Stimulated activated CD4-positive, alpha-beta T cell treated with anti-CD3 and anti-CD28 coated beads, Interleukin-15, amount 100 ng/mL, for 48 hours (primary cell): ENCODE measurements around the gene DMRT2.

Experiments
- DNase-seq, 2 donors: peaks; one replicate each; pipeline ENCODE4 v3.0.0-alpha.2; 2020; ENCODE audit warnings: low read depth in 2 of 2

DMRT2 gene

DNA sequence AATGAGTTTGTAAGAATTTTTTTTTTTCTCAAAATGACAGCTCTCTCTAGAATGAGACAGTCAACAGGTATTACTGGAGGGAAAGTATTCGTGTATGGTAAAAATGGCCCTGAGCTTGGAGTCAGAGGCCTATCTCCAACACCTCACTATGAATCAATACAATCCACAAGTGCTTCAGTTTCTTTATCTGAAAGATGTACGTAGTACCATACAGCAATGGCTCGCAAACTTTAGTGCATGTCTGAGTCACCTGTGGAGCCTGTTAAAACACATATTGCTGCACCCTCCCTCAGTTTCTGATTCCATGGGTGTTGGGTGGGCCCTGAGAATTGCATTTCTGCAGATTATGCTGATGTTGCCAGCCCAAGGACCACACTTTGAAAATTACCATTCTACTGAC is 44.6 kb downstream of the DMRT2 start:
- DNase-seq: no peak

DNA sequence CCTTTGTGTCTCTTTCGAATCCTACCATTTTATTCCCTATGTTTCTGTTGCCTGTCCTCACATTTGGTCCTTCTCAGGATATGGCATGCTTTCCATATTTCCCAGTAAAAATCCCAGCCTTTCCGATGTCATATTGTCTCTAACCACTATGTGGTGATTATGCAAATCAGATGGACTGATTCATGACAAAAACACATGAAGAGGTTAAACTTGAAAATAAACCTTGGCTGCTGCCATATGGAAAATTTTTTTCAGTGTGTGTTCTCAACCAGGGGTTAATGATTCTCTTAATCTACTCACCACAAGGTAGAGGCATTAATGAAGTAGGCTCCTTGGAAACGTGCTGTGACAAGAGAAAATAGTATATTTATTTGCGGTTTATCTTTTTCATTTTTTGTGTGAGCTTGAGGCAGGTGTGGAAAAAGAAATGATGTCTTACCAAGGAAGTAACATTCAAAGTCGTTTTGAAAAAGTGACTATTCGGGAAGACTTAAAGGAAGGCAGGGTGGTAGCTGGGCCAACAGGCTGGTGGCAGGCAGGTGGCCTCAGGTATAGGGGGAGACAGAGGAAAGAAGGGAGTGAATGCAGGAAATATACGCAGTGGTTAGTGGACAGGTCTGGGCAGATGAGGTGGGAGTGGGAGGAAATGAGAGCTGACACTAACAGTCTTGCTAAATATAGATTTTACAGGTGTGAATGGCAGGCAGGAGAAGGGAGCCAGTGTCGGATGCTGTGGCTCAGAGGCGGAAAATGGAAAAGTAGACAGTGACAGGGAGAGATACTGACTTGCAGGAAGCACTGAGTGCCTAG is 46.2 kb downstream of the DMRT2 start:
- DNase-seq: no peak

DNA sequence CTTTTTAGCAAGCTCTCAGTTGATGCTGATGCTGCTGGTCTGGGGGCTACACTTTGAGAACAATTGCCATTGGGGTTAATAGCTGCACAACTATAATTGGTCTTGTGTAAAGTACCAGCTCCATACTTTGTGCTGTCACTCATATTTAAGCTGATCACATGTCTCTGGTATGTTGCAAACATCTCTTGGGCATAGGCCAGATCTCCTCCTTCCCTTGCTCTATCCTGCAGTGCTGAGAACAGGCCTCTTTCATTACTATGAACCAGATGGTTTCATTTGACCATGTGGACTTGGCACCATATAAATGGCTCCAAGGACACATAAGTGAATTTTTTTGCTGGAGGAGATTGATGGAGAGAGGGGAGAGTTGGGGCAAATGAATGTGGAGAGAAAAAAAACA is 48.4 kb downstream of the DMRT2 start:
- DNase-seq: no peak

DNA sequence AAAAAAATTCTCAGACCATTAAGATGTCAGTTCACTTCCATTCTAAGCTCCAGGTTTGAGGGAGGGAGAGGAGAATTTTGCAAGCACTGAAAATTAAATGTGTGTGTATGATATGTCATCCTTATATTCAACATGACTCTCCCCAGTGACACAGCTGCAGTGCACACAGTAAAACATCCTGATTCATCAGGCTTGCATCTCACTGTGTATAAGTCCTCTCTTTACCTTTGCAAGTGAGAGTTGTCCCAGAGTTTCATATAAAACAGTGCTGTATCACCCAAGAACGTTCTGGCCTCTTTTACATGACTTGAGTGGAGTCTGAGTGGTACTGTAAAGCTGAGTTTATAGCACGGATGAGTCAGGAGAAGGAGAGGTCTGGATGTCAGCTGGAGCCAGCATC is 50.0 kb downstream of the DMRT2 start:
- DNase-seq: no peak

DNA sequence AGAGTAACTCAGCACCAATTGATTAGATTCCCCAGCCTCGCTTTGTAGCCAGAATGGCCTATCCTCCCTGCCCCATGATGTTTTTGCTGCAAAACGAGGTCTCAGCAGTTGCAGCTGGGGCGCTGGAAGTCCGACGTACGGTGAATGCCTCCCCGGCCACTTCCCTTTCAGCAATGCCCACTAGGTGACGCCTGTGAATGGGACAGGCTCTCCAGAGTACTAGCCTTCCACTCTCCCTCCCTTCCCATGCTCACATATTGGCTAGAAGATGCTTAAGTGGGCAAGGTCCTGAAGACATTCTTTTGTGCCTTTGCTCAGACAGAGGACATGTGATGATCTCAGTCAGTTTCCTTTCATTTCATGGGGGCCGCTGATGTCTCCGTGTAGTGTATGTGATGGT is 50.8 kb downstream of the DMRT2 start:
- DNase-seq: no peak

DNA sequence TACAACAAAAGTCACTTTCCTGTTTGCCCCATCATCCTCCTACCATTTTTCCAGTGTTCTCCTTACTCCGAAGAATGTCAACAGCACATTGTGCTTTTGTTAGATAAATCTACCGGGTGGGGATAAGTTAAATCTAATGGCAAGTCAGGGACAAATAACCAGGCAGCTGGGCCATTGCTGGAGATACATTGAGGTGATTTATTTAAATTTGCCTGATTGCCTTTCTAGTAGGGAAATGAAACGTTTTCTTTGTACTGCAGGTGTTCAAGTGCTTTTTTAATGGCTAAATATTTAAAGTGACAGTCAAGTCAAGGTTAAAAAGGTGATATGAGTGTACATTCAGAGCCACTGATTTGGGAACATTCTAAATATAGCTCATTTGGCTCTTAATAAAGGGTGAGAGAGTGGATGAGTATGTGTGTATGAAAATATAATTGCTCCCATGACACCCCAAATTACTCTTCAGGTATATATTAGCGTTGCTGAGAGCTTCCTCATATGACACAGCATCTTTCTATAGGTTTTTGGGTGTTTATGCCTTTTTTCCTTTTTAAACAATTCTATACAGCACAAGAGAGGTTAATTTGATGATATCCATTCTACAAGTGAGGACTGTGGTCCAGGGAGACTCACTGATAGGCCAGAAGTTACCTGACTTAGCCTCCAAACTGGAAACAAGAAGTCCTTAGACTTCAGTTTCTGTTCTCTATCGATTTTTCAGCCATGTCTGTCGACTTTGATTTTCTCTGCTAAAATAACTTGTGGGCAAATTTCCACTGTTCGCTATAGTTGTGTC is 51.9 kb downstream of the DMRT2 start:
- DNase-seq: no peak

DNA sequence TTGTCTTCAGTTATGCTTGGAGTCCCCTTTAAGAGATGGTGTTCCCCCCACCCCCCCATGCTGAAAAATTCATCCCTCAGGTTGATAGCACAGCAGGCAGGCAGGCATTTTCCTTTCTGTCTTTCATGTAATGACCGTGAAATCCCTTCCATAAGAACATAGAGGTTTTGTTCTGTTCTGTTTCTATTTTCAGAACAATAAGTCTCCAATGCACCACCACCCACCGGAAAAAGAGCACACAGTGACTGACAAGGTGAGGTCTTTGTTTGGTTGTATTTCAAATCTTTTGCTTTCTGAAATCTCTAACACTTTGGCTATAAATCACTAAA is 52.4 kb downstream of the DMRT2 start:
- DNase-seq: no peak
